Activated T-helper 2 cell treated with anti-CD3 and anti-CD28 coated beads, Interferon-gamma antibody, Interleukin-2, Interleukin-4, amounts not matched to agents 10 μg/mL and 5 μg/mL and 100 μg/mL, durations not matched to agents 14 hours and 24 hours and 36 hours (primary cell): Measurements from ENCODE around the gene FYB2. TPM values are rescaled to one million over a fixed set of nuclear protein-coding genes. Genes with fewer than 3 reads are reported as not detected.

Experiments
- DNase-seq: peaks from one replicate; pipeline ENCODE4 v3.0.0; 2021; ENCODE audit warnings: low spot score
- H3K27ac Mint-ChIP-seq: one replicate; pipeline ENCODE4 v1.8.0; 2021; ENCODE audit warnings: mixed read lengths
- H3K27me3 Mint-ChIP-seq: one replicate; pipeline ENCODE4 v1.8.0; 2021; ENCODE audit warnings: low read depth, mixed read lengths
- H3K36me3 Mint-ChIP-seq: one replicate; pipeline ENCODE4 v1.8.0; 2021; ENCODE audit warnings: low read depth, mixed read lengths
- H3K4me1 Mint-ChIP-seq: one replicate; pipeline ENCODE4 v1.8.0; 2021; ENCODE audit warnings: low read depth, mixed read lengths
- H3K4me3 Mint-ChIP-seq: one replicate; pipeline ENCODE4 v1.8.0; 2021; ENCODE audit warnings: low read depth, mild to moderate bottlenecking, moderate library complexity, mixed read lengths
- H3K9me3 Mint-ChIP-seq: one replicate; pipeline ENCODE4 v1.8.0; 2021; ENCODE audit warnings: mixed read lengths
- intact Hi-C: fragments of 100-400 bp; cut with micrococcal nuclease; formaldehyde crosslinking; loops from one replicate; pipeline ENCODE4 v1.15.1; 2023
- total RNA-seq: library from RNA; stranded (reverse); gene quantifications from 2 replicates; pipeline ENCODE4 v1.2.3, GENCODE V29; 2022

Gene FYB2, protein sequence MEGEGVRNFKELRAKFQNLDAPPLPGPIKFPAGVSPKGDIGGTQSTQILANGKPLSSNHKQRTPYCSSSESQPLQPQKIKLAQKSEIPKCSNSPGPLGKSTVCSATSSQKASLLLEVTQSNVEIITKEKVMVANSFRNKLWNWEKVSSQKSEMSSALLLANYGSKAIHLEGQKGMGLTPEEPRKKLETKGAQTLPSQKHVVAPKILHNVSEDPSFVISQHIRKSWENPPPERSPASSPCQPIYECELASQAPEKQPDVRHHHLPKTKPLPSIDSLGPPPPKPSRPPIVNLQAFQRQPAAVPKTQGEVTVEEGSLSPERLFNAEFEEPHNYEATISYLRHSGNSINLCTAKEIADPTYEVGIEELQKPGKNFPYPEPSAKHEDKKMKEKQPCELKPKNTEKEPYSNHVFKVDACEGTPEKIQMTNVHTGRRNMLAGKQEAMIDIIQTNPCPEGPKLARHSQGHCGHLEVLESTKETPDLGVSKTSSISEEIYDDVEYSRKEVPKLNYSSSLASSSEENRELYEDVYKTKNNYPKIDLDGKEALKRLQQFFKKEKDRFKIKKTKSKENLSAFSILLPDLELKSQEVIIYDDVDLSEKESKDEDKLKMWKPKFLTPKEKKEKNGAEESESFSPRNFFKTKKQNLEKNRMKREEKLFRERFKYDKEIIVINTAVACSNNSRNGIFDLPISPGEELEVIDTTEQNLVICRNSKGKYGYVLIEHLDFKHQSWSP
- total RNA-seq = not detected in 2 replicates

DNA sequence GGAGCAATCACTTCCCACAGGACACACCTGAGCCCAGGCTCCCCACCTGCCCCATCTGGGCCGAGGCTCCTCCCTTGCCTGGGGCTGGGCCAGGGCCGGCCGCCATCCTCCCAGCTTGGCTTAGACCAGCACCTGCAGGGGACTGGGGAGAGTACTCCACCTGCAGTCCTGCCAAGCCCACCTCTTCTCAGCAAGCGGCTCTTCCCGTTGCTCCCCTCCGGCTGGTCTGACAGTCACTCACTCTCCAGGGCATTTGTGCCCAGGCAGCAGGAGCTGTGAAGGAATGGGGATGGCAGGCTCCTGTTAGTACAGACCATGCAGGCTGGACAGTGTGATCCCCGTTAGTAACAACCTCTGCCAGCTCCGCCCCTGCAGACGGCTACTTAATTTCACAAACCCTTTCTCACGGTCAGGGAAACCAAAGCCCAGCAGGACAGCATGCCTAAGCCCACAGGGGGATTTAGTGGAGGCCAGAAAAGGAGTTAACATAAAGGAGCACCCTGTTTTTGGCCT is at the start of gene FYB2:
TSS of gene FYB2 (minus strand) at position 18 of the 513 bp plus-strand sequence. CDS start 114 bp downstream, outside the sequence.
- intact Hi-C loops = no loop called here
- Mint-ChIP-seq H3K36me3 (no peaks in the 10 kb centered on the region), H3K9me3 (no peaks in the 10 kb centered on the region), H3K27me3 (no peaks in the 10 kb centered on the region), H3K27ac (no peak within 1 kb of the TSS), H3K4me1 (no peaks in the 10 kb centered on the region), H3K4me3 (no peak within 1 kb of the TSS)
- no peak for DNase-seq

DNA sequence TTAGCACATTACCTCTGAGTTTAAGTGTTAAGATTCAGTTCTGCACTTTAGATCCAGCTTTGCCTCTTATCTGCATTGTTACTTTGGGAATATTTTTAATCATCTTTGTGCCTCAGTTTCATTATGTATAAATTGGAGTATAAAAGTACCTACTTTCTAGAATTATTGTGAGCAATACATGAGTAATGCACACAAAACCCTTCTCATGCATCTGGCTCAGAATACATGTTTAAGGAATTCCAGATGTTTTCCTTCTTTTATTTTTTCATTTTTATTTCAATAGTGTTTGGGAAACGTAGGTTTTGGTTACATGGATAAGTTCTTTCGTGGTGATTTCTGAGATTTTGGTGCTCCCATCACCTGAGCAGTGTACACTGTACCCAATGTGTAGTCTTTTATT is 49.6 kb upstream of the FYB2 start:
- no peak for DNase-seq
- H3K36me3 Mint-ChIP-seq = no peaks in the 10 kb centered on the region
- H3K27me3 Mint-ChIP-seq = peaks cover 1% of the 10 kb centered on the region
- intact Hi-C loops = no loop called here
- H3K9me3 Mint-ChIP-seq = no peaks in the 10 kb centered on the region
- H3K4me3 Mint-ChIP-seq = no peak overlapping the region
- no peak overlapping the region for H3K27ac Mint-ChIP-seq
- H3K4me1 Mint-ChIP-seq = no peaks in the 10 kb centered on the region

DNA sequence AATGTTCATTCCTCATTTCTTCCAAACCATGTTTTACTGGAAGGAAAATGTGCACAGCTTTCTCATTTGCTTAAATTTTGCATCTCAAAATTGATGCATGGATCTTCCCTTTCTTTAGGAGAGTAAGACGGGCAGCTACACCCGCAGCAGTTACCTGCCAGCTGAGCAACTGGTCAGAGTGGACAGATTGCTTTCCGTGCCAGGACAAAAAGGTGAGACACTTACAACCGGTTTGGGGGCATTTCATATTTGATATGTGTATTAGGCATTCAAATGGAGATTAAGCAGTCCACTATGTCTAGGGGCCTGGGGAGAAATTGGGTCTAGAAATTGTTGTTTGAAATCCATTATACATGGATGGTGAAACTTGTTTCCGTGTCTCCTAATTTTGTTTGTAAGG is 48.3 kb upstream of the FYB2 start:
- no peak for DNase-seq
- Mint-ChIP-seq H3K4me1 (no peaks in the 10 kb centered on the region), H3K36me3 (no peaks in the 10 kb centered on the region), H3K27ac (no peak overlapping the region), H3K4me3 (no peak overlapping the region), H3K27me3 (peaks cover 1% of the 10 kb centered on the region), H3K9me3 (no peaks in the 10 kb centered on the region)
- intact Hi-C loops = no loop called here

DNA sequence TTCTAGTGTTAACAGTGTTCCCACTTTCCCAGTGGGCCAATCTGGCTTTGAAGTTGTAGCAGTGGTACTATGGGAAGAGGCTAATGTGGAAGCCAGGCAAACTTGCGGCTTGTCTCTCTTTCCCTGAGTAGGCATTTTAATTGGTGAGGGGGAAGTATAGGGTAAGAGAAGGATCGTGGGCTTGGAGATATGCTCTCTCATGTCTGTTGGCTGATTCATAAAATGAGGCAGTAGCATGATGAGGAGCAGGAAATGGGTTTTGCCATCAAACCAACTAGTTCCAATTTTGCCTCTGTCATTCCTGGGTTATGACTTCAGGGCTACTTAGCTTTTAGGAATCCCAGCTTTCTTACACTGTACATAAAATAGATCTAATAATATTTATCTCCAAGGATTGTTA is 47.5 kb upstream of the FYB2 start:
- no peaks in the 10 kb centered on the region for H3K9me3 Mint-ChIP-seq
- intact Hi-C loops = no loop called here
- no peak overlapping the region for H3K4me3 Mint-ChIP-seq
- H3K27me3 Mint-ChIP-seq = peaks cover 1% of the 10 kb centered on the region
- DNase-seq = no peak
- no peak overlapping the region for H3K27ac Mint-ChIP-seq
- H3K4me1 Mint-ChIP-seq = no peaks in the 10 kb centered on the region
- H3K36me3 Mint-ChIP-seq = no peaks in the 10 kb centered on the region

DNA sequence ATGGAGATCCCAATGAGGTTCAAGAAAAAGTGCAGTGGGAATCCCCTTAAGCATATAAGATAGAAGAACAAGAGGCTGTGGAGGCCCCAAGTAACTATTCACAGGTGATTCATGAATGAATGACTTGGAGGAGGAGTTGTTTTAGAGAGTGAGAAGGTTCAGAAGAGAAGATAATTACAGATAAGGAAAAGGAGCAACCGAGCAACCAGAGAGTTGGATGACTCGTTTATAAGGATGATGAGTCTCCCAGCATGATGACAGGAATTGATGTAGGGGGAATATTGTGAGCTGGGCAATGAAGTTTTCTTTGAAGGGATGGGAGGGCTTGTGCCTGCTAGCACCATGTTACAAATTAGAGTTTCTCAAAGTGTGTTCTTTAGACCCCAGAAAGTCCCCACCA is 45.2 kb upstream of the FYB2 start:
- intact Hi-C loops = no loop called here
- no peaks in the 10 kb centered on the region for H3K4me1 Mint-ChIP-seq
- peaks cover 1% of the 10 kb centered on the region for H3K27me3 Mint-ChIP-seq
- no peak for DNase-seq
- no peaks in the 10 kb centered on the region for H3K36me3 Mint-ChIP-seq
- H3K4me3 Mint-ChIP-seq = no peak overlapping the region
- no peak overlapping the region for H3K27ac Mint-ChIP-seq
- no peaks in the 10 kb centered on the region for H3K9me3 Mint-ChIP-seq

DNA sequence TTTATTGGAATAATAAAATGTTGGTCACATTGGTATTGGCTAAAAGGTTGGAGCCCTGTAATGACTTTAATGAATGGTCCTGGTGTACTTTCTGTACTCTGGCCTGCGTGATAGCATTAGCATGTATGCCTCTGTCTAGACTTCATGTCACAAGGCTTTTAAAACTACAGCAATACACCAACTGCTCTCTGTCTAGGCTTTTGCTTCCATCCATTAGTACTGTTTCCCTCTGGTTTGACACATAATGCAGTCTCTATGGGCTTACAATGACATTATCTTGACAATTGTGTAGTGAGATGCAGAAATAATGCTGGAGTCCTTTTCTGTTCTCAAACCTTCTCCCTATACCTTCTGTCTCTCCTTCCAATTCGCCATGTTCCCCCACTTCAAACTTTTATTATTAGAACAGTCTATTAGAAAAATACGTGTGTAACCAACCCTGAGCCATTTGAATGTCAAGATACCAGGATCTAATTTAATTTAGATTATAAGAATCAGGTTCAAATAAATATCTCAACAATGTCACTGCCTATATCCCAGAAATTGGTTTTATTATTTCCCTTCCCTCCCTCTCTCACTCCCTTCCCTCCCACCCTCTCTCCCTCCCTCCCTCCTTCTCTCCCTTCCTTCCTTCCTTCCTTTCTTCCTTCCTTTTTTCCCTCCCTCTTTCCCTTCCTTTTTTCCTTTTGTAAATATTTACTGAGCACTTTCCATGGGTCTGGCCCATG is 44.2 kb upstream of the FYB2 start:
- H3K9me3 Mint-ChIP-seq = no peaks in the 10 kb centered on the region
- no peak overlapping the region for H3K27ac Mint-ChIP-seq
- no peaks in the 10 kb centered on the region for H3K36me3 Mint-ChIP-seq
- DNase-seq = no peak
- no peaks in the 10 kb centered on the region for H3K4me1 Mint-ChIP-seq
- peaks cover 1% of the 10 kb centered on the region for H3K27me3 Mint-ChIP-seq
- no peak overlapping the region for H3K4me3 Mint-ChIP-seq
- intact Hi-C loops = no loop called here

DNA sequence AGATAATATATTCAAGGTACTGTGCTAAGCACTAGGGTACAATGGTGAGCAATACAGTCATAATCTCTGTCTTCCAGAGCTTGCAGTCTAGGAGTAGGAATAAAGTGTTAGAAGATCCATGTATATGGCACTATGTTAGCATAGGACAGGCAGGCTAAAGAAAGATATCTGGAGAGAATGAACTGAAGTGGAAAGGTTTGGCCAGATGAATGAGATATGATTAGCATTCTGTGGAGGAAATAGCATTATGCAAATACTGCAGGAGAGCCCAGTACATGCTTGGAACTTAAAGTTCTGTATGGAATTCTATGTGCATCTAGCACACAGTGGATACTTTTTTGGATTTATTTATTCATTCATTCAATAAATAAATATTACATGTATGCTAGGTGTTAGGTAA is 40.1 kb upstream of the FYB2 start:
- intact Hi-C loops = no loop called here
- Mint-ChIP-seq H3K4me1 (no peaks in the 10 kb centered on the region), H3K27ac (no peak overlapping the region), H3K27me3 (no peaks in the 10 kb centered on the region), H3K9me3 (no peaks in the 10 kb centered on the region), H3K36me3 (no peaks in the 10 kb centered on the region), H3K4me3 (no peak overlapping the region)
- no peak for DNase-seq

DNA sequence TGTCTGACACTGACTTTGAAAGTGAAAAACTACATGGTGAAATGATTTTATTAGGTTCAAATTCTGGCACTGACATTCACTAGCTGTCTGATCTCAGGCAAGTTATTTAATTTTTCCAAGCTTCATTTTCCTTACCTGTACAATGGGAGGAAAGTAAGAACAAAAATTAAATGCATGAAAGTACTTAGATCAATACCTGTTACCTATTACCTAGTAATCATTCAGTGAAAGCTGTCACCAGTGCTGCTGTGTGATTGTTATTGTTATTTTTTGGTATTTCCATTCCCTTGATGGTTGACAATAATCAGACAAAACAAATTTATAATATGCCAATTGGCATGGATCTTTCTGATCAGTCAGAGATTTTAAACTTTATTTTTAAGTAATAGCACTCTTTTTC is 37.0 kb upstream of the FYB2 start:
- H3K4me1 Mint-ChIP-seq = no peaks in the 10 kb centered on the region
- no peaks in the 10 kb centered on the region for H3K36me3 Mint-ChIP-seq
- H3K9me3 Mint-ChIP-seq = no peaks in the 10 kb centered on the region
- H3K27me3 Mint-ChIP-seq = no peaks in the 10 kb centered on the region
- H3K4me3 Mint-ChIP-seq = no peak overlapping the region
- H3K27ac Mint-ChIP-seq = no peak overlapping the region
- DNase-seq = no peak
- intact Hi-C loops = no loop called here

DNA sequence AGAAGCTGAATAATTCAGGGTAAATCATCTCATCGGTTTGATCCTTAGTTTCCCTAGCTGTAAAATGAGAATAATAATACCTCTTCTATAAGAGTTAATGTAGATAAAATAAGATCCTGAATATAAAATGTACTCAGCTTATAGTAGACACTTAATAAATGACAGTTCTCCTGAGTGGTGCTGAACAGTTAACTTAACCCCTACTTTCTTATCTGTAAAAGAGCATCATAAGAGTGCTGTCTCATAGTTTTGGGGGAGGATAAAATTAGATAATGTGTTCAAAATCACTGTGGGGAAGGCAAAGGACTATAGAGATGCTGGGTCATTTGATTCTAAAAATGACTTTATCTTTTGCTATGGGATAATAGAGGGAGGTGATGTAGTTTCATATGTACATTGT is 36.0 kb upstream of the FYB2 start:
- no peak for DNase-seq
- Mint-ChIP-seq H3K9me3 (no peaks in the 10 kb centered on the region), H3K27me3 (no peaks in the 10 kb centered on the region)

DNA sequence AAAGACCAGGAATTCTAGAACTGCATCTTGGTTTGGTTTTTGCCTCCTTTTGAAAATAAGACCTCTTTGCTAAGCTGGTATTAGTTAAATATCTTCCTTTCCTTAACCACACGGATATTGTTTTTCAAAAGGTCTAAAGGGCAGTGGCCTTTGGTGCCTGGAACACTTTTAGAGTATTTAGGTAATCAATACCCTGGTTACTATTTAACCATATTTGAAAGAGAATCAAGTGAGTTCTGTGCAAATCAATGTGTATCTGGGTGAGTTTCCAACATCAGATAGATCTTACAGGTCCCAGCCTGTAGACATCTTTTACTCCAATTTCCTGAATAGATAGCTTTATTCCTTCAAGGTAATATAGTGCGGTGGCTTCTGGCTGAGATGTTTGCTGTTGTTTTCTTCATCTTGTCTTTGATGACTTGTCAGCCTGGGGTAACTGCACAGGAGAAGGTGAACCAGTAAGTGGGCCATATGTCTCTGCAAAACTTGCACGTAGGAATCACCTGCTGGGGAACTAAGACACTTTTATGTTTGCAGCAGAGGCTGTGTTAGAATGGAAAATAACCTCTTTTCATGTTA is 35.4 kb upstream of the FYB2 start, which contains the start of gene C8A:
TSS of gene C8A (plus strand) at position 277 of the 579 bp plus-strand sequence. CDS start at position 382, 105 bp downstream.
- Mint-ChIP-seq H3K36me3 (no peaks in the 10 kb centered on the region), H3K4me3 (no peak within 1 kb of the TSS), H3K9me3 (no peaks in the 10 kb centered on the region), H3K27me3 (no peaks in the 10 kb centered on the region), H3K27ac (no peak within 1 kb of the TSS), H3K4me1 (no peaks in the 10 kb centered on the region)
- no peak for DNase-seq
- intact Hi-C loops = no loop called here

More for the DNA sequence above, 36.0 kb upstream of the FYB2 start:
- Mint-ChIP-seq H3K27ac (no peak overlapping the region), H3K4me1 (no peaks in the 10 kb centered on the region), H3K4me3 (no peak overlapping the region), H3K36me3 (no peaks in the 10 kb centered on the region)
- intact Hi-C loops = no loop called here

DNA sequence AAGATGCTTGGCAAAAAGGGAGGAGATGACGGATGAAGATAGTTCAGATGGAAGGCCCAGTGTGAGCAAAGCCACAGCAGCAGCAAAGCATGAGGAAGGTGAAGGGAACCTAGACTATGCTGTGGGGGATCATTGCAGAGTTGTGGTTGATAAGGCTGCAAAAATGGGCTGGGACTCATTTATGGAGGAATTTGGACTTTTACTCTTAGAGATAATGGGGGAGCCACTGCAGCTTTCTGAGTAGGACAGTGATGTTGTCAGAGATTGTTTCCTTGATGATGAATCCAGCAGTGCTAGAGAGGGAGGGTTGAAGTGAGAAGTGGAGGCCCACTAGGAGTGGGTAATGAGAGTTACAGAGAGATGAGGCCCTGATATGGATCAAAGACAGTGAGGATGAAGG is 33.3 kb upstream of the FYB2 start:
- Mint-ChIP-seq H3K4me1 (no peaks in the 10 kb centered on the region), H3K27ac (no peak overlapping the region), H3K27me3 (no peaks in the 10 kb centered on the region), H3K4me3 (no peak overlapping the region), H3K9me3 (no peaks in the 10 kb centered on the region), H3K36me3 (no peaks in the 10 kb centered on the region)
- no peak for DNase-seq
- intact Hi-C loops = no loop called here

DNA sequence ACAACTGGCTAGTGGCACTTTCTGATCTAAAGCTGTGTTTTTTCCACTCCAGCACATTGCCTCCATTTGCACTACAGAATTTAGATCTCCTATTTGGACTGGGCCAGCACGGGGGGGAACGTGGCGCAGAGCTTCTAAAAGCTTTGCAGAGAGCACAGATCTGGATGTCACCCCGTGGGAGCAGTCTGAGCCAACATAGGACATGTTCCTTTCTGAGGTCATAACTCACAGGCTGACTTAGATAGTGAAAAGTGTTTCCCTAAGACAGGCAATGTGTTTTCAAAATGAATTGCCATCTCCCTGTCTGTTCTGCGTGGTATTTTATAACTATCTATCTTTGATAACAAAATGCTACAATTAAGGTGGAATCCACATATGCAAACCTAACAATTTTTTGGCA is 31.7 kb upstream of the FYB2 start:
- no peak for DNase-seq
- H3K4me1 Mint-ChIP-seq = no peaks in the 10 kb centered on the region
- H3K36me3 Mint-ChIP-seq = no peaks in the 10 kb centered on the region
- intact Hi-C loops = no loop called here
- no peaks in the 10 kb centered on the region for H3K9me3 Mint-ChIP-seq
- H3K27me3 Mint-ChIP-seq = no peaks in the 10 kb centered on the region
- H3K4me3 Mint-ChIP-seq = no peak overlapping the region
- H3K27ac Mint-ChIP-seq = no peak overlapping the region
